GM19397 (cell line): Measurements from ENCODE around the gene NNT.
"Not testable (repeated sequence)": the region's sequence is repeated elsewhere in the genome, so short reads cannot be mapped to it uniquely, and the experiment has no call there.

Experiments used
- ATAC-seq: cut with Tn5 transposase; IDR thresholded peaks from one replicate; pipeline ENCODE4 v1.9.1; 2021; ENCODE audit warnings: mild to moderate bottlenecking, moderate library complexity; ENCODE audit not compliant: unreplicated experiment

Gene NNT

GRCh38 chr5:43602461-43603343 lies at the start of gene NNT:
TSS of gene NNT (plus strand) at chr5:43603180. CDS start at chr5:43609196, 6,016 bp downstream.
- ATAC-seq: peak; percentile 85

- no peak for ATAC-seq
Observed at GRCh38 chr5:43553381-43553780, 49.6 kb upstream of the NNT start.

- no peak for ATAC-seq
Observed at GRCh38 chr5:43554497-43554896, 48.5 kb upstream of the NNT start.

GRCh38 chr5:43555895-43556606 lies 46.9 kb upstream of the NNT start:
- ATAC-seq: no peak

GRCh38 chr5:43556607-43556856 lies 46.4 kb upstream of the NNT start:
- peak; percentile 92 for ATAC-seq

GRCh38 chr5:43556857-43557542 lies 46.0 kb upstream of the NNT start, which contains the start of gene PAIP1:
TSS of gene PAIP1 (minus strand) at chr5:43557077. CDS start at chr5:43556846, 231 bp downstream.
- ATAC-seq: peak; percentile 83

GRCh38 chr5:43560128-43560527 lies 42.9 kb upstream of the NNT start:
- no peak for ATAC-seq

- ATAC-seq: no peak
Observed at GRCh38 chr5:43561356-43561755, 41.6 kb upstream of the NNT start.

GRCh38 chr5:43563321-43563720 lies 39.7 kb upstream of the NNT start:
- ATAC-seq: no peak

GRCh38 chr5:43564289-43564850 lies 38.6 kb upstream of the NNT start:
- ATAC-seq: no peak

- no peak for ATAC-seq
Observed at GRCh38 chr5:43565043-43565442, 37.9 kb upstream of the NNT start.

GRCh38 chr5:43567967-43568366 lies 35.0 kb upstream of the NNT start:
- no peak for ATAC-seq

- no peak for ATAC-seq
Observed at GRCh38 chr5:43569236-43569746, 33.7 kb upstream of the NNT start.

- ATAC-seq: no peak
Observed at GRCh38 chr5:43570450-43571158, 32.4 kb upstream of the NNT start.

GRCh38 chr5:43571237-43571636 lies 31.7 kb upstream of the NNT start:
- no peak for ATAC-seq

GRCh38 chr5:43572357-43572756 lies 30.6 kb upstream of the NNT start:
- no peak for ATAC-seq

GRCh38 chr5:43573058-43573457 lies 29.9 kb upstream of the NNT start:
- ATAC-seq: no peak

GRCh38 chr5:43580402-43581210 lies 22.4 kb upstream of the NNT start:
- ATAC-seq: not testable (repeated sequence)

GRCh38 chr5:43581398-43581797 lies 21.6 kb upstream of the NNT start:
- no peak for ATAC-seq
